ENCODE results near the gene HTR3B.

HTR3B gene

GRCh38 chr11:113949891-113950290 lies 45.3 kb downstream of the HTR3B start:
- FAIRE-seq, result no peak

GRCh38 chr11:113951537-113951936 lies 46.9 kb downstream of the HTR3B start:
- no peak for FAIRE-seq

- FAIRE-seq, result no peak
These were observed 47.5 kb downstream of the HTR3B start for GRCh38 chr11:113952070-113952469.

- no peak for FAIRE-seq
These were observed 48.0 kb downstream of the HTR3B start for GRCh38 chr11:113952588-113952987.

GRCh38 chr11:113954235-113954634 lies 49.6 kb downstream of the HTR3B start:
- no peak for FAIRE-seq

GRCh38 chr11:113956986-113957385 lies 52.4 kb downstream of the HTR3B start:
- no peak for FAIRE-seq

GRCh38 chr11:113960702-113961330 lies 56.2 kb downstream of the HTR3B start:
- no peak for FAIRE-seq

GRCh38 chr11:113967361-113967760 lies 62.8 kb downstream of the HTR3B start:
- FAIRE-seq, result no peak

GRCh38 chr11:113971506-113972195 lies 67.1 kb downstream of the HTR3B start:
- no peak for FAIRE-seq

GRCh38 chr11:113974741-113975470 lies 70.3 kb downstream of the HTR3B start, which contains the start of gene HTR3A:
Gene HTR3A, plus strand, starts transcription at chr11:113975108. Its CDS starts 218 bp downstream, at chr11:113975326.
- no peak for FAIRE-seq

- FAIRE-seq, result no peak
These were observed 72.5 kb downstream of the HTR3B start for GRCh38 chr11:113977071-113977490.

GRCh38 chr11:113977701-113978100 lies 73.1 kb downstream of the HTR3B start:
- no peak for FAIRE-seq

GRCh38 chr11:113979431-113979830 lies 74.8 kb downstream of the HTR3B start:
- no peak for FAIRE-seq

- FAIRE-seq, result no peak
These were observed 76.2 kb downstream of the HTR3B start for GRCh38 chr11:113980785-113981184.

GRCh38 chr11:113982306-113982705 lies 77.7 kb downstream of the HTR3B start:
- no peak for FAIRE-seq

GRCh38 chr11:113984781-113985180 lies 80.2 kb downstream of the HTR3B start:
- no peak for FAIRE-seq

GRCh38 chr11:113985906-113986305 lies 81.3 kb downstream of the HTR3B start:
- FAIRE-seq, result no peak

- no peak for FAIRE-seq
These were observed 82.0 kb downstream of the HTR3B start for GRCh38 chr11:113986351-113987140.

- no peak for FAIRE-seq
These were observed 84.8 kb downstream of the HTR3B start for GRCh38 chr11:113989381-113989780.

GRCh38 chr11:113989916-113990315 lies 85.3 kb downstream of the HTR3B start:
- no peak for FAIRE-seq

GRCh38 chr11:113991170-113991569 lies 86.6 kb downstream of the HTR3B start:
- FAIRE-seq, result no peak

GRCh38 chr11:113991718-113992458 lies 87.3 kb downstream of the HTR3B start:
- no peak for FAIRE-seq
